Fibroblast of lung (primary cell): ENCODE measurements around the gene KCND1.

Experiments used
- CTCF ChIP-seq, 2 donors: IDR thresholded peaks in 1 of 2; conservative IDR thresholded peaks in 1 of 2; 1 replicate in 1 of 2; 2 replicates in 1 of 2; pipeline ENCODE4 v1.5.1; 2011 to 2012; ENCODE audit warnings: low read length in 2 of 2, control low read depth in 1 of 2, inconsistent platforms in 1 of 2, low read depth in 1 of 2, mild to moderate bottlenecking in 1 of 2
- EZH2 ChIP-seq: IDR thresholded peaks from 2 replicates; pipeline ENCODE4 v1.5.1; 2012; ENCODE audit warnings: low read length, control low read depth, mild to moderate bottlenecking; ENCODE audit errors: missing control alignments

- TF ChIP-seq EZH2 (no peak), CTCF (conservative IDR thresholded peaks at IDR 0.05 in 1 of 2, IDR thresholded peaks at IDR 0.05 in 1 of 2; ENCODE audit: low read depth in 1 of 2, low read length in 2 of 2) (no peak)
Measured at GRCh38 chrX:48983081-48983480, 11.4 kb upstream of the KCND1 start.
